ENCODE measurements around the gene STXBP3.

The STXBP3 gene

GRCh38 chr1:108814343-108815125 is 68.1 kb downstream of the STXBP3 start:
- no peak for TF ChIP-seq CTCF (IDR thresholded peaks at IDR 0.05; ENCODE audit: borderline replicate concordance, control extremely low read depth, extremely low read depth, insufficient read depth, missing control alignments)
- in situ Hi-C loops (cut with MboI; ENCODE audit: low sequenced_read_pairs, unreplicated experiment) = no loop called here
- no peak for DNase-seq (ENCODE audit: low spot score)

- TF ChIP-seq CTCF (IDR thresholded peaks at IDR 0.05; ENCODE audit: borderline replicate concordance, control extremely low read depth, extremely low read depth, insufficient read depth, missing control alignments) = no peak
- no peak for DNase-seq (ENCODE audit: low spot score)
- in situ Hi-C loops (cut with MboI; ENCODE audit: low sequenced_read_pairs, unreplicated experiment) = no loop called here
Observed at GRCh38 chr1:108815566-108815965, 69.1 kb downstream of the STXBP3 start.

- DNase-seq (ENCODE audit: low spot score) = no peak
- in situ Hi-C loops (cut with MboI; ENCODE audit: low sequenced_read_pairs, unreplicated experiment) = no loop called here
Observed at GRCh38 chr1:108816049-108816893, 69.8 kb downstream of the STXBP3 start.

GRCh38 chr1:108817016-108817415 is 70.5 kb downstream of the STXBP3 start:
- in situ Hi-C loops (cut with MboI; ENCODE audit: low sequenced_read_pairs, unreplicated experiment) = no loop called here
- no peak for TF ChIP-seq CTCF (IDR thresholded peaks at IDR 0.05; ENCODE audit: borderline replicate concordance, control extremely low read depth, extremely low read depth, insufficient read depth, missing control alignments)
- no peak for DNase-seq (ENCODE audit: low spot score)

More at GRCh38 chr1:108816049-108816893, 69.8 kb downstream of the STXBP3 start:
- TF ChIP-seq CTCF (IDR thresholded peaks at IDR 0.05; ENCODE audit: borderline replicate concordance, control extremely low read depth, extremely low read depth, insufficient read depth, missing control alignments) = no peak

GRCh38 chr1:108817811-108818210 is 71.3 kb downstream of the STXBP3 start:
- no peak for DNase-seq (ENCODE audit: low spot score)
- in situ Hi-C loops (cut with MboI; ENCODE audit: low sequenced_read_pairs, unreplicated experiment) = no loop called here
- TF ChIP-seq CTCF (IDR thresholded peaks at IDR 0.05; ENCODE audit: borderline replicate concordance, control extremely low read depth, extremely low read depth, insufficient read depth, missing control alignments) = no peak

- in situ Hi-C loops (cut with MboI; ENCODE audit: low sequenced_read_pairs, unreplicated experiment) = no loop called here
- DNase-seq (ENCODE audit: low spot score) = no peak
- TF ChIP-seq CTCF (IDR thresholded peaks at IDR 0.05; ENCODE audit: borderline replicate concordance, control extremely low read depth, extremely low read depth, insufficient read depth, missing control alignments) = no peak
Observed at GRCh38 chr1:108819878-108820277, 73.4 kb downstream of the STXBP3 start.
